Activated CD4-positive, alpha-beta T cell treated with anti-CD3 and anti-CD28 coated beads for 24 hours (primary cell): Measurements from ENCODE around the gene LCN2.

Experiments used
- DNase-seq, 2 donors: peaks; one replicate each; pipeline ENCODE4 v3.0.0-alpha.2; 2020; ENCODE audit warnings: low read depth in 2 of 2

Gene LCN2

GRCh38 chr9:128193469-128194096, 44.3 kb downstream of the LCN2 start:
- no peak for DNase-seq

- no peak for DNase-seq
Observed at GRCh38 chr9:128201441-128202369, 52.5 kb downstream of the LCN2 start.

GRCh38 chr9:128202648-128203023, 53.4 kb downstream of the LCN2 start:
- DNase-seq, result no peak
